DND-41 (cell line): Measurements from ENCODE around the gene PPIL1.

Source experiments
- ATAC-seq: fragments of 200-7000 bp; cut with Tn5 transposase; 3 replicates; pipeline ENCODE4 v1.9.1; 2021; ENCODE audit warnings: low read depth; ENCODE audit not compliant: insufficient read depth
- DNase-seq: peaks from one replicate; pipeline ENCODE4 v3.0.0-alpha.2; 2020
- H2AFZ ChIP-seq: 2 replicates; pipeline ENCODE4 v1.6.0; 2012; ENCODE audit warnings: low read depth, low read length
- H3K27ac ChIP-seq: 2 replicates; pipeline ENCODE4 v1.5.1; 2012; ENCODE audit warnings: low read length, inconsistent platforms
- H3K27me3 ChIP-seq: fragments of 200-600 bp; sonication (generic); 2 replicates; pipeline ENCODE4 v1.6.0; 2012; ENCODE audit warnings: low read length, mild to moderate bottlenecking, inconsistent platforms; ENCODE audit not compliant: insufficient read depth, poor library complexity
- H3K36me3 ChIP-seq: 2 replicates; pipeline ENCODE4 v1.5.1; 2012; ENCODE audit warnings: low read length, inconsistent platforms; ENCODE audit not compliant: insufficient read depth
- H3K4me1 ChIP-seq: 2 replicates; pipeline ENCODE4 v1.5.1; 2012; ENCODE audit warnings: mild to moderate bottlenecking, low read length; ENCODE audit not compliant: insufficient read depth
- H3K4me2 ChIP-seq: 2 replicates; pipeline ENCODE4 v1.6.0; 2012; ENCODE audit warnings: mild to moderate bottlenecking, moderate library complexity, low read length, inconsistent platforms; ENCODE audit not compliant: insufficient read depth
- H3K4me3 ChIP-seq, 2 experiments: fragments of 200-600 bp in 1 of 2; shearing (Covaris generic) in 1 of 2; 2 replicates each; pipeline ENCODE4 v1.5.1; 2012 to 2016; ENCODE audit warnings: inconsistent platforms in 2 of 2, low read length in 2 of 2, mild to moderate bottlenecking in 2 of 2, low read depth in 1 of 2, moderate library complexity in 1 of 2
- H3K79me2 ChIP-seq: 2 replicates; pipeline ENCODE4 v1.6.0; 2012; ENCODE audit warnings: low read length, inconsistent platforms; ENCODE audit not compliant: insufficient read depth
- H3K9ac ChIP-seq: 2 replicates; pipeline ENCODE4 v1.6.0; 2012; ENCODE audit warnings: low read depth, mild to moderate bottlenecking, inconsistent platforms, low read length, moderate library complexity
- H3K9me3 ChIP-seq: 2 replicates; pipeline ENCODE4 v1.5.1; 2012; ENCODE audit warnings: low read length, moderate library complexity, mild to moderate bottlenecking, inconsistent platforms; ENCODE audit not compliant: insufficient read depth, severe bottlenecking
- H4K20me1 ChIP-seq: 2 replicates; pipeline ENCODE4 v1.6.0; 2012; ENCODE audit warnings: low read length; ENCODE audit not compliant: insufficient read depth
- EZH2 ChIP-seq: IDR thresholded peaks from 3 replicates; pipeline ENCODE4 v1.6.1; 2012; ENCODE audit warnings: borderline replicate concordance, low read depth, mild to moderate bottlenecking, moderate library complexity, low read length, inconsistent platforms; ENCODE audit not compliant: severe bottlenecking
- TF ChIP-seq, protein P1 (sequence below): IDR thresholded peaks from 2 replicates; pipeline ENCODE4 v1.5.1; 2012; ENCODE audit warnings: borderline replicate concordance, low read length, moderate library complexity, mild to moderate bottlenecking; ENCODE audit not compliant: poor library complexity, severe bottlenecking; ENCODE audit errors: extremely low read depth

PPIL1 gene

DNA sequence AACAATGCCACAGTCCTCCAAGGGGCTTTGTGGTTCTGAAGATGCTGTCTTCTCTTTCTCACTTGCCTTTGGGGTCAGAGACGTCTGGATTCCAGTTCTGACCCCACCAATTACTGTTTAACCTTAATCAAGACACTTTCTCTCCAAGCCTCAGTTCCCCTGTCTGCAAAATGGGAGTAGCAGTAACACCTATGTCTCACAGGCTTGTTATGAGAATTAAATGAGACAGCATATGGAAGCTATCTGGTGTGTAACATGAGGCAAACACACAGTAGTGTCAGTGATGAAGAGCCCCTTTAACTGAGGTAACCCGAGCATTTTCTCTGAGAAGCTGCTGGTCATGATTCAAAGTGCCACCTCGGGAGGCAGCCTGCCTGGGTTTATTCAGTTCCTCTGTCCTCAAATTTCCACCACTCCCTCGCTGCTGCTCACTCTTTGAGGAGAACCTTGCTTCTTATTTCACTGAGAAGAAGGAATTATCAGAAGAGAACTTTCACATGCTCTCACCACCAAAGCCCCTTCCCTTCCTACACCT lies 11.7 kb downstream of the PPIL1 start:
- H3K27ac ChIP-seq: no peak overlapping the region
- no peak for TF ChIP-seq EZH2
- TF ChIP-seq, protein P1, sequence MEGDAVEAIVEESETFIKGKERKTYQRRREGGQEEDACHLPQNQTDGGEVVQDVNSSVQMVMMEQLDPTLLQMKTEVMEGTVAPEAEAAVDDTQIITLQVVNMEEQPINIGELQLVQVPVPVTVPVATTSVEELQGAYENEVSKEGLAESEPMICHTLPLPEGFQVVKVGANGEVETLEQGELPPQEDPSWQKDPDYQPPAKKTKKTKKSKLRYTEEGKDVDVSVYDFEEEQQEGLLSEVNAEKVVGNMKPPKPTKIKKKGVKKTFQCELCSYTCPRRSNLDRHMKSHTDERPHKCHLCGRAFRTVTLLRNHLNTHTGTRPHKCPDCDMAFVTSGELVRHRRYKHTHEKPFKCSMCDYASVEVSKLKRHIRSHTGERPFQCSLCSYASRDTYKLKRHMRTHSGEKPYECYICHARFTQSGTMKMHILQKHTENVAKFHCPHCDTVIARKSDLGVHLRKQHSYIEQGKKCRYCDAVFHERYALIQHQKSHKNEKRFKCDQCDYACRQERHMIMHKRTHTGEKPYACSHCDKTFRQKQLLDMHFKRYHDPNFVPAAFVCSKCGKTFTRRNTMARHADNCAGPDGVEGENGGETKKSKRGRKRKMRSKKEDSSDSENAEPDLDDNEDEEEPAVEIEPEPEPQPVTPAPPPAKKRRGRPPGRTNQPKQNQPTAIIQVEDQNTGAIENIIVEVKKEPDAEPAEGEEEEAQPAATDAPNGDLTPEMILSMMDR: no peak
- no peak overlapping the region for H3K4me3 ChIP-seq
- no peak overlapping the region for H3K9ac ChIP-seq
- peaks cover 18% of the 10 kb centered on the region for H3K4me1 ChIP-seq
- no peak overlapping the region for H2AFZ ChIP-seq
- peaks cover 55% of the 10 kb centered on the region for H4K20me1 ChIP-seq
- no peak for DNase-seq
- H3K79me2 ChIP-seq: peaks cover 95% of the 10 kb centered on the region
- no peak overlapping the region for H3K4me2 ChIP-seq
- H3K9me3 ChIP-seq: no peaks in the 10 kb centered on the region
- peaks cover 91% of the 10 kb centered on the region for H3K36me3 ChIP-seq
- no peaks in the 10 kb centered on the region for H3K27me3 ChIP-seq
- no peak for ATAC-seq

DNA sequence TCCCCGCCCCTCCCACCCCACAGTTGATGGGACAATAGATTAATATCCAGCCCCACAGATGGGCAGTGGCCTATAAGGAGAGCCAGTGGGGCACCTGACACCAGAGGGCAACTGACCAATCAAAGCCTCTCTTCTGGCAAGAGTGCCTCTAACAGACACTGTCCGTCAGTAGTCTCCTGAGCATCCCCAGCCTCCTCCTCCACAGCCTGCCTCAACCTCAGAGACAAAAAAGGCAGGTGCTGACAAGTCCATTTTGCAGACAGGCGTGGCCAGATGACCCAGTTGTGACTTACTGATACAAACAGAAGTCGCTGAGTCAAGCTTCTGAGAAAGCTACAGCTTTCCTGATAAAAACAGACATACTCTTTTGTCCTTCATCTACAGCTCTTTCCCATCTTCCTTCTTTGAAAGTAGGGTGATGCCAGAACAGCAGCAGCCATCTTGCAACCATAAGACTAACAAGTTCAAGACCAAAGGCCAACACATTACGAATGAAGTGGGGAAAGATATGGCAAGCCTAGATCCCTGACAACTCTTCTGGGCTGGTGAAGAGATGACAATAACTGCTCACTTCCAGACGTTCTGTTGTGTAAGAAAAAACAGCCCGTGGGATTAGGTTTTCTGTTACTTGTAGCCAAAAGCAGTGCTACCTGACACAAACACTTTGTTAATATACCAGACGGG lies 12.3 kb downstream of the PPIL1 start:
- H3K9me3 ChIP-seq: no peaks in the 10 kb centered on the region
- no peak overlapping the region for H2AFZ ChIP-seq
- no peak overlapping the region for H3K4me2 ChIP-seq
- no peak overlapping the region for H3K27ac ChIP-seq
- peaks cover 90% of the 10 kb centered on the region for H3K36me3 ChIP-seq
- no peak overlapping the region for H3K4me3 ChIP-seq
- TF ChIP-seq, protein P1: no peak
- TF ChIP-seq EZH2: no peak
- H3K4me1 ChIP-seq: peaks cover 12% of the 10 kb centered on the region; the same call in 1 of the 2 replicates
- DNase-seq: no peak
- peaks cover 94% of the 10 kb centered on the region for H3K79me2 ChIP-seq
- no peak overlapping the region for H3K9ac ChIP-seq
- peaks cover 51% of the 10 kb centered on the region for H4K20me1 ChIP-seq
- H3K27me3 ChIP-seq: no peaks in the 10 kb centered on the region
- no peak for ATAC-seq

DNA sequence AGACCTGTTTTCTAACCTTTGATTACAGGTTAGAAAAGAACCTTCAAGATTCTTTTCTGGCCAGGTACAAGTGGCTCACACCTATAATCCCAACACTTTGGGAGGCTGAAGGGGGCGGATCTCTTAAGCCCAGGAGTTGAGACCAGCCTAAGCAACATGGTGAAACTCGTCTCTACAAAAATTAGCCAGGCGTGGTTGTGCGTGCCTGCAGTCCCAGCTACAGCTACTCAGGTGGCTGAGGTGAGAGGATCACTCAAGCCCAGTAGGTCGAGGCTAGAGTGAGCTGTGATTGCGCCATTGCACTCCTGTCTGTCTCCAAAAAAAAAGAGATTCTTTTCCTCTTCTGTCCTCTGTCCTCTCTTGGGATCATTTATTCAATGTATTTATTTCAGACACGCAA lies 14.5 kb downstream of the PPIL1 start:
- H3K4me3 ChIP-seq: no peak overlapping the region
- H4K20me1 ChIP-seq: peaks cover 40% of the 10 kb centered on the region
- TF ChIP-seq, protein P1: no peak
- TF ChIP-seq EZH2: no peak
- peaks cover 90% of the 10 kb centered on the region for H3K36me3 ChIP-seq
- no peak overlapping the region for H3K4me2 ChIP-seq
- H3K79me2 ChIP-seq: peaks cover 84% of the 10 kb centered on the region
- no peaks in the 10 kb centered on the region for H3K4me1 ChIP-seq
- H3K27ac ChIP-seq: no peak overlapping the region
- H3K9me3 ChIP-seq: no peaks in the 10 kb centered on the region
- H3K27me3 ChIP-seq: no peaks in the 10 kb centered on the region
- no peak overlapping the region for H2AFZ ChIP-seq
- no peak for DNase-seq
- ATAC-seq: no peak
- H3K9ac ChIP-seq: no peak overlapping the region
